CD4-positive, CD25-positive, alpha-beta regulatory T cell (primary cell): ENCODE results near the gene SHD. TPM values are rescaled to one million over a fixed set of nuclear protein-coding genes. Genes with fewer than 3 reads are reported as not detected.

Experiments
- ATAC-seq, 2 donors: fragments of 150-1000 bp; cut with Tn5 transposase; one replicate each; pipeline ENCODE4 v1.10.0; 2021; ENCODE audit warnings: low read depth in 2 of 2, moderate number of reproducible peaks in 2 of 2, moderate library complexity in 1 of 2
- DNase-seq, 3 donors: peaks; one replicate each; pipeline versions ENCODE4 v3.0.0 to v3.0.0-alpha.2; 2012 to 2022; ENCODE audit warnings: mixed read lengths in 1 of 3
- H3K27ac ChIP-seq: one replicate; pipeline ENCODE4 v1.7.0; 2013; ENCODE audit warnings: mild to moderate bottlenecking, low read length; ENCODE audit not compliant: insufficient read depth, poor library complexity, severe bottlenecking
- H3K27me3 ChIP-seq: one replicate; pipeline ENCODE4 v1.7.0; 2013; ENCODE audit warnings: low read length; ENCODE audit not compliant: control insufficient read depth, insufficient read depth
- H3K36me3 ChIP-seq: one replicate; pipeline ENCODE4 v1.7.0; 2013; ENCODE audit warnings: mild to moderate bottlenecking, low read length, moderate library complexity; ENCODE audit not compliant: control insufficient read depth, insufficient read depth
- H3K4me1 ChIP-seq: 2 replicates; pipeline ENCODE4 v1.7.0; 2013; ENCODE audit warnings: mild to moderate bottlenecking, low read length; ENCODE audit not compliant: insufficient read depth, control insufficient read depth, poor library complexity, severe bottlenecking
- H3K4me3 ChIP-seq: one replicate; pipeline ENCODE4 v1.7.0; 2013; ENCODE audit warnings: low read depth, mild to moderate bottlenecking, low read length, moderate library complexity
- H3K9me3 ChIP-seq, 2 experiments: 1 replicate in 1 of 2; 2 replicates in 1 of 2; pipeline ENCODE4 v1.7.0; 2013; ENCODE audit warnings: low read length in 2 of 2, mild to moderate bottlenecking in 1 of 2, moderate library complexity in 1 of 2; ENCODE audit not compliant: control insufficient read depth in 2 of 2
- H3K27ac Mint-ChIP-seq, 3 donors: one replicate each; pipeline ENCODE4 v1.8.0; 2020 to 2022; ENCODE audit warnings: mild to moderate bottlenecking in 3 of 3, mixed read lengths in 3 of 3, moderate library complexity in 2 of 3
- H3K27me3 Mint-ChIP-seq: one replicate; pipeline ENCODE4 v1.8.0; 2022; ENCODE audit warnings: mild to moderate bottlenecking, mixed read lengths
- H3K36me3 Mint-ChIP-seq: one replicate; pipeline ENCODE4 v1.8.0; 2020; ENCODE audit warnings: mixed read lengths
- H3K4me1 Mint-ChIP-seq, 4 donors: one replicate each; pipeline ENCODE4 v1.8.0; 2020 to 2022; ENCODE audit warnings: mixed read lengths in 4 of 4, mild to moderate bottlenecking in 1 of 4
- H3K4me3 Mint-ChIP-seq, 4 donors: one replicate each; pipeline ENCODE4 v1.8.0; 2020 to 2022; ENCODE audit warnings: mild to moderate bottlenecking in 4 of 4, mixed read lengths in 4 of 4, moderate library complexity in 3 of 4
- H3K9me3 Mint-ChIP-seq, 7 donors: one replicate each; pipeline ENCODE4 v1.8.0; 2020 to 2022; ENCODE audit warnings: mixed read lengths in 7 of 7, mild to moderate bottlenecking in 3 of 7, moderate library complexity in 2 of 7
- polyA plus RNA-seq, 4 donors: library from polyadenylated mRNA; unstranded; fragments of 300-500 nt; fragmentation: Illumina TruSeq; gene quantifications; one replicate each; pipeline ENCODE4 v1.2.3, GENCODE V29; 2021
- total RNA-seq: library from RNA; stranded (reverse); gene quantifications from one replicate; pipeline ENCODE4 v1.2.3, GENCODE V29; 2022

The SHD gene
- total and polyA plus RNA-seq, 5 donors from 2014 or later, result not detected

DNA sequence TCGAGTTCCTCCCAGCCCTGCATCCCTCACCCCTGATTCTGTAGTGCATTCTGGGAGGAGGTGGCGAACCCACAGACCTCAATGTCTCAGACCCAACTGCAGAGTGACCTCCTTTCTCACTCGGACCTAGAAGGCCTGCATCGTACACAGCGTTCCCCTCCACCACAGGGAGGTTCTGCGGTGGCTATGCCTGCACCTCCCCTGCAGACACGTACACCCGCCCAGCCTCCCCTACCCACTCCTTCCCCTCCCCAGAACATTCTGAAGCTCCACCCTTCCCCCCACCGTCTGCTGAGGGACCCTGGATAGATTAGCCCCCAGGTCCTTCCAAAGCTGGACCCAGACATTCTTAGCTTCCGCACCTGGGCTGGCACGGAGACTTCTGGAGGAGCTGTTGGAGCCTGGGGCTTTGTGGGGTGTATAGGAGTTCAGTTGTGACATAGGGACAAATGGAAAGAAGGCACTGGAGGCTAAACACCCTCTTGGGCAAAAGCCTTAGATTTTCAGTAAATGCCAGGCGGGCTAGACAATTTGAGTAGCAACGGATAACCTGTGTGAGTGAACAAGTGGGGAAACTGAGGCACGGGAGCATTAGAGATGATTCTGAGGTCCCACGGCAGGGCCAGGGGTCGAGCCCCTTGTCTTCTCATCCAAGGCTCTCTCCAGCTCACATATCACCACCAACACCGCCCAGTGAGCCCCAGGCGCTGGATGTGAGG, 24.9 kb downstream of the SHD start:
- Mint-ChIP-seq H3K27me3 (peaks cover 4% of the 10 kb centered on the region), H3K9me3 (no peaks in the 10 kb centered on the region), H3K4me1 (peaks cover 0 to 47% (median 7%) of the 10 kb centered on the region in 4 donors), H3K27ac (no peak overlapping the region), H3K4me3 (peak overlapping the region; percentile 23 to 84 (median 51)), H3K36me3 (no peaks in the 10 kb centered on the region)
- Histone ChIP-seq H3K4me3 (no peak overlapping the region), H3K36me3 (no peaks in the 10 kb centered on the region), H3K4me1 (peaks cover 15% of the 10 kb centered on the region), H3K27me3 (no peaks in the 10 kb centered on the region), H3K9me3 (no peaks in the 10 kb centered on the region), H3K27ac (no peak overlapping the region)
- ATAC-seq (no peak), DNase-seq (no peak)

DNA sequence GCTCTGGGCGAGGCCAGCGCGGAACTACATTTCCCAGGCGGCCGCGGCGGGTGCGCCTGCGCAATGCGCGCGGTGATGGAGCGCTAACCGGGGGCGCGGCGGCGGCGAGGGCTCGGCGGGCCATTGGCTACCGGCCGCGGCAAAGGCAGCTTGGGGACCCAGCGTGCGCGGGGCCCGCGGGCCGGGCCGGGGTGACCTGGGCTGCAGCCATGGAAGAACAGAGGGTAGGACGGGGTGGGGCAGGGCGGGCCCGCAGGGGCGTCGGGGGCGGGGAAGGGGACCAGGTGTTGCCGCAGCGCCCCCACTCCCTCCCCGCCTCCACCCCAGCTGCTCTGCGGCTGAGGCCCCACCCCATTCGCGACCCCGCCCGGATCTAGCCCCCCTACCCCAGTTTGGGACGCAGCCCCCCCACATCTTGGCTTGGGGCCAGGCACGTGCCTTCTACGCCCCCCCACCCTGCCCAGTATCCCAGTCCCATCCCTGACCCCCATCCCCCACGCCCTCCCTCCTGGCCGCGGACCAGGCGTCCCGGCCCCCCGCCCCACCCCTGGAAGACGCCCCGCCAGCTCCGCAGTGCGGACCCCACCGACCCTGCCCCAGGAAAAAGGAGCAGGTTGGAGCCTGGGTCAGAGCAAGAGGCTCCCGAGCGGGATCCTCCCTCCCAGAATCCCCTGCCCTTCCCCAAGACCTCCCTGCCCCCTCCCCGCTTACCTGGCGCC, 25.6 kb downstream of the SHD start, which contains the start of gene FSD1:
Gene FSD1 (plus strand): TSS at position 61 of the 719 bp plus-strand sequence. CDS start 149 bp downstream, at position 210.
- ATAC-seq (peak; percentile 56), DNase-seq (peak; percentile 33 to 71 (median 49))
- Mint-ChIP-seq H3K9me3 (no peaks in the 10 kb centered on the region), H3K4me3 (peak within 1 kb of the TSS; percentile 23 to 84 (median 51)), H3K27ac (no peak within 1 kb of the TSS), H3K4me1 (peaks cover 0 to 42% (median 7%) of the 10 kb centered on the region in 4 donors), H3K27me3 (peaks cover 4% of the 10 kb centered on the region), H3K36me3 (no peaks in the 10 kb centered on the region)
- no peak within 1 kb of the TSS for H3K4me3 ChIP-seq
- no peaks in the 10 kb centered on the region for H3K27me3 ChIP-seq
- H3K36me3 ChIP-seq, result no peaks in the 10 kb centered on the region
- H3K4me1 ChIP-seq, result peaks cover 15% of the 10 kb centered on the region
- no peak within 1 kb of the TSS for H3K27ac ChIP-seq
- no peaks in the 10 kb centered on the region for H3K9me3 ChIP-seq

DNA sequence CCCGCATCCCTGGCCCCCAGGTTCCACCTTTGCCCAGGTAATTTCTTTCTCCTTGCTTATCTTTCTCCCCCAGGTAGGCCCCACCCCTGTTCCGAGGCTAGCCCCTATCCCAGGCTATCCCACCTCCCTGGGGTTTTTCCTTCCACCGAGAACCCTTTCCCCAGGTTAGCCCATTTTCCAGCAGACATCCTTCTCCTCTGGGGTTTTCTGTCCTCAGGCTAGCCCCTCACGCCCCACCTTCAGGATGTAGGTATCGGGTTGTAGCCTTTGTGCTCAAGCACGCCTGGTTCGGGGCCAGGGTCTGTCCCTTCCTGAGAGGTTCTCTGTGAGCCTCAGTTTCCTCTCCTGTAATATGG, 26.2 kb downstream of the SHD start:
- Mint-ChIP-seq H3K4me3 (peak overlapping the region in 1 of 4 donors; percentile 61), H3K4me1 (peaks cover 0 to 40% (median 7%) of the 10 kb centered on the region in 4 donors), H3K36me3 (no peaks in the 10 kb centered on the region), H3K27ac (no peak overlapping the region), H3K27me3 (peaks cover 4% of the 10 kb centered on the region), H3K9me3 (no peaks in the 10 kb centered on the region)
- Histone ChIP-seq H3K36me3 (no peaks in the 10 kb centered on the region), H3K4me3 (no peak overlapping the region), H3K27ac (no peak overlapping the region), H3K27me3 (no peaks in the 10 kb centered on the region), H3K9me3 (no peaks in the 10 kb centered on the region), H3K4me1 (peaks cover 15% of the 10 kb centered on the region)
- no peak for ATAC-seq
- no peak for DNase-seq

DNA sequence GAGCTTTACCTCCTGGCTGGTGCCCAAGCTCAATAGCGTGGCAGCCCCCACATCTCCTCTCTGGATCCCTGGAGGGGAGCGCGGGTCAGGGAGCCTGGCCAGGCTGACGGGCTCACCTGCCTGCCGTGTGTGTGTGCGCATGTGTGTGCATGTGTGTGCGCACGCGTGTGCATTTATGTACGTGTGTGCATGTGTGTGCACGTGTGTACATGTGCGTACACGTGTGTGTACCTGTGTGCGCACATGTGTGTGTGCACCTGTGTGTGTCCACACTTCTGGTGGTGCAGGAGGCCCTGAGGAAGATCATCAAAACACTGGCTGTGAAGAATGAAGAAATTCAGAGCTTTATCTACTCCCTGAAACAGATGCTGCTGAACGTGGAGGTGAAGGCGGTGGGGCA, 26.6 kb downstream of the SHD start:
- peaks cover 0 to 36% (median 7%) of the 10 kb centered on the region in 4 donors for H3K4me1 Mint-ChIP-seq
- H3K36me3 Mint-ChIP-seq, result no peaks in the 10 kb centered on the region
- ATAC-seq (no peak), DNase-seq (no peak)
- H3K4me3 ChIP-seq, result no peak overlapping the region
- no peaks in the 10 kb centered on the region for H3K9me3 Mint-ChIP-seq
- peaks cover 4% of the 10 kb centered on the region for H3K27me3 Mint-ChIP-seq
- no peaks in the 10 kb centered on the region for H3K27me3 ChIP-seq
- no peak overlapping the region for H3K27ac ChIP-seq
- peak overlapping the region in 1 of 3 donors; percentile 9 for H3K27ac Mint-ChIP-seq
- H3K4me1 ChIP-seq, result peaks cover 15% of the 10 kb centered on the region
- H3K36me3 ChIP-seq, result no peaks in the 10 kb centered on the region
- H3K4me3 Mint-ChIP-seq, result peak overlapping the region in 1 of 4 donors; percentile 61
- no peaks in the 10 kb centered on the region for H3K9me3 ChIP-seq

DNA sequence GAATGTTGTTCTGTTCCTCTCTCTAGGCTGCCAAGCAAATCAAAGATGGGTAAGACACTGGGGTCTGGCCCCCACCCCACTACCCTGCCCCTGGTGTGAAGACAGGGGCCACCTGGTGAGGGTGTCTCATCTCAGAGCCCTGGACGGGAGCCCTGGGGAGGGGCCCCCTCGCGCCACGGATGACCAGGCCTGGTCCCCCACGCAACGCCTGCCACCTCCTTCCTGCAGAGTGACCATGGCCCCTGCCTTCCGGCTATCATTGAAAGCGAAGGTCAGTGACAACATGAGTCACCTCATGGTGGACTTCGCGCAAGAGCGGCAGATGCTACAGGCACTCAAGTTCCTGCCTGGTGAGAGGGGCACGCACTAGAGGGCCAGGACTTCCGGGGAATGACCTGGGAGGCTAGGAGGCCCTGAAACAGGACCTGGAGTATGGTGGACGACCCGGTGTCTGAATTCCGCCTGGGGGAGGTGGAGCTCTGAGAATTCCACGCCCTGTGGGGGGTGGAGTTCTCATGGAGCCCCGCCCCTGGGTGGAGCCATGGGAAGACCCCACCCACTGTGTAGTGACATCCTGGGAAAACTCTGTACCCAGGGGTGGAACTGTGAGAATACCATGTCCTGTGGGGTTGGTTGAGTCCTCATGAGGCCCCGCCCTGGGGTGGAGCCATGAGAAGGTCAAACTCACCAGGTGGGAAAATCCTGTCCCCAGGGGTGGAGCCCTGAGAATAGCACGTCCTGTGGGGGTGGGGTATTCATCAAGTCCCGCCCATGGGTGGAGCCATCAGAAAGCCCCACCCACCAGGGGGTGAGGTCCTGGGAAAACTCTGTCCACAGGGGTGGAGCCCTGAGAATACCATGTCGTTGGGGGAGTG, 31.4 kb downstream of the SHD start:
- Histone ChIP-seq H3K9me3 (no peaks in the 10 kb centered on the region), H3K4me1 (no peaks in the 10 kb centered on the region), H3K4me3 (no peak overlapping the region), H3K27me3 (no peaks in the 10 kb centered on the region), H3K36me3 (no peaks in the 10 kb centered on the region), H3K27ac (no peak overlapping the region)
- Mint-ChIP-seq H3K36me3 (no peaks in the 10 kb centered on the region), H3K27ac (no peak overlapping the region), H3K4me1 (peaks cover 0 to 2% (median 0%) of the 10 kb centered on the region in 4 donors), H3K4me3 (no peak overlapping the region), H3K27me3 (no peaks in the 10 kb centered on the region), H3K9me3 (no peaks in the 10 kb centered on the region)
- ATAC-seq (no peak), DNase-seq (no peak)

- H3K36me3 ChIP-seq, result no peaks in the 10 kb centered on the region
- H3K4me1 Mint-ChIP-seq, result no peaks in the 10 kb centered on the region
Measured at GRCh38 chr19:4313847-4314490, 34.9 kb downstream of the SHD start.

GRCh38 chr19:4316956-4317355, 37.9 kb downstream of the SHD start:
- Mint-ChIP-seq H3K27me3 (peaks cover 4% of the 10 kb centered on the region), H3K36me3 (no peaks in the 10 kb centered on the region), H3K4me3 (no peak overlapping the region), H3K27ac (no peak overlapping the region), H3K9me3 (peaks cover 0 to 6% (median 3%) of the 10 kb centered on the region in 7 donors), H3K4me1 (peaks cover 0 to 3% (median under 1%) of the 10 kb centered on the region in 4 donors)
- Histone ChIP-seq H3K4me1 (no peaks in the 10 kb centered on the region), H3K27me3 (no peaks in the 10 kb centered on the region), H3K9me3 (no peaks in the 10 kb centered on the region), H3K36me3 (no peaks in the 10 kb centered on the region), H3K27ac (no peak overlapping the region), H3K4me3 (no peak overlapping the region)
- DNase-seq (no peak), ATAC-seq (no peak)

More at GRCh38 chr19:4313847-4314490, 34.9 kb downstream of the SHD start:
- Mint-ChIP-seq H3K4me3 (peak overlapping the region in 1 of 4 donors; percentile 88), H3K27me3 (no peaks in the 10 kb centered on the region), H3K9me3 (no peaks in the 10 kb centered on the region), H3K27ac (no peak overlapping the region), H3K36me3 (no peaks in the 10 kb centered on the region)
- Histone ChIP-seq H3K9me3 (no peaks in the 10 kb centered on the region), H3K27ac (no peak overlapping the region), H3K4me3 (no peak overlapping the region), H3K27me3 (no peaks in the 10 kb centered on the region), H3K4me1 (no peaks in the 10 kb centered on the region)
- no peak for DNase-seq
- no peak for ATAC-seq
